DND-41 (cell line): ENCODE results near the gene PFDN6.
"Not testable (repeated sequence)": the region's sequence is repeated elsewhere in the genome, so short reads cannot be mapped to it uniquely, and the experiment has no call there.

Experiments used
- ATAC-seq: fragments of 200-7000 bp; cut with Tn5 transposase; 3 replicates; pipeline ENCODE4 v1.9.1; 2021; ENCODE audit warnings: low read depth; ENCODE audit not compliant: insufficient read depth
- DNase-seq: peaks from one replicate; pipeline ENCODE4 v3.0.0-alpha.2; 2020
- H2AFZ ChIP-seq: 2 replicates; pipeline ENCODE4 v1.6.0; 2012; ENCODE audit warnings: low read depth, low read length
- H3K27ac ChIP-seq: 2 replicates; pipeline ENCODE4 v1.5.1; 2012; ENCODE audit warnings: low read length, inconsistent platforms
- H3K27me3 ChIP-seq: fragments of 200-600 bp; sonication (generic); 2 replicates; pipeline ENCODE4 v1.6.0; 2012; ENCODE audit warnings: low read length, mild to moderate bottlenecking, inconsistent platforms; ENCODE audit not compliant: insufficient read depth, poor library complexity
- H3K36me3 ChIP-seq: 2 replicates; pipeline ENCODE4 v1.5.1; 2012; ENCODE audit warnings: low read length, inconsistent platforms; ENCODE audit not compliant: insufficient read depth
- H3K4me1 ChIP-seq: 2 replicates; pipeline ENCODE4 v1.5.1; 2012; ENCODE audit warnings: mild to moderate bottlenecking, low read length; ENCODE audit not compliant: insufficient read depth
- H3K4me2 ChIP-seq: 2 replicates; pipeline ENCODE4 v1.6.0; 2012; ENCODE audit warnings: mild to moderate bottlenecking, moderate library complexity, low read length, inconsistent platforms; ENCODE audit not compliant: insufficient read depth
- H3K4me3 ChIP-seq, 2 experiments: fragments of 200-600 bp in 1 of 2; shearing (Covaris generic) in 1 of 2; 2 replicates each; pipeline ENCODE4 v1.5.1; 2012 to 2016; ENCODE audit warnings: inconsistent platforms in 2 of 2, low read length in 2 of 2, mild to moderate bottlenecking in 2 of 2, low read depth in 1 of 2, moderate library complexity in 1 of 2
- H3K79me2 ChIP-seq: 2 replicates; pipeline ENCODE4 v1.6.0; 2012; ENCODE audit warnings: low read length, inconsistent platforms; ENCODE audit not compliant: insufficient read depth
- H3K9ac ChIP-seq: 2 replicates; pipeline ENCODE4 v1.6.0; 2012; ENCODE audit warnings: low read depth, mild to moderate bottlenecking, inconsistent platforms, low read length, moderate library complexity
- H3K9me3 ChIP-seq: 2 replicates; pipeline ENCODE4 v1.5.1; 2012; ENCODE audit warnings: low read length, moderate library complexity, mild to moderate bottlenecking, inconsistent platforms; ENCODE audit not compliant: insufficient read depth, severe bottlenecking
- H4K20me1 ChIP-seq: 2 replicates; pipeline ENCODE4 v1.6.0; 2012; ENCODE audit warnings: low read length; ENCODE audit not compliant: insufficient read depth
- CTCF ChIP-seq: IDR thresholded peaks from 2 replicates; pipeline ENCODE4 v1.5.1; 2012; ENCODE audit warnings: borderline replicate concordance, low read length, moderate library complexity, mild to moderate bottlenecking; ENCODE audit not compliant: poor library complexity, severe bottlenecking; ENCODE audit errors: extremely low read depth
- EZH2 ChIP-seq: IDR thresholded peaks from 3 replicates; pipeline ENCODE4 v1.6.1; 2012; ENCODE audit warnings: borderline replicate concordance, low read depth, mild to moderate bottlenecking, moderate library complexity, low read length, inconsistent platforms; ENCODE audit not compliant: severe bottlenecking

PFDN6 gene

DNA sequence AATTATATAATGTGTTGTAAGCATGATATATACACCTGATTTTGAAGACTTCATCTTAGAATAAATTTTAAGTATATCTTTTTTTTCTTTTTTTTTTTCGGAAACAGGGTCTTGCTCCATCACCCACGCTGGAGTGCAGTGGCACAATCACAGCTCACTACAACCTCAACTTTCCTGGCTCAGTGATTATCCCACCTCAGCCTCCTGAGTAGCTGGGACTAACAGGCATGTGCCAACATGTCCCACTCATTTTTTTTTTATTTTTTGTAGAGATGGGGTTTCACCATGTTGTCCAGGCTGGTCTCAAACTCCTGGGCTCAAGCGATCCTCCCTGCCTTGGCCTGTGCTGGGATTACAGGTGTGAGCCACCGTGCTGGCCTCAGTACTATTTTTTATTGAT is 34.8 kb upstream of the PFDN6 start:
- Histone ChIP-seq H3K4me2 (no peak overlapping the region), H3K4me3 (no peak overlapping the region), H4K20me1 (no peaks in the 10 kb centered on the region), H3K9me3 (no peaks in the 10 kb centered on the region), H3K79me2 (peaks cover 14% of the 10 kb centered on the region), H3K9ac (no peak overlapping the region), H3K27me3 (no peaks in the 10 kb centered on the region), H3K27ac (no peak overlapping the region), H2AFZ (no peak overlapping the region), H3K4me1 (peaks cover 24% of the 10 kb centered on the region), H3K36me3 (peaks cover 37% of the 10 kb centered on the region)
- DNase-seq (no peak), ATAC-seq (no peak)
- TF ChIP-seq EZH2 (no peak), CTCF (no peak)

DNA sequence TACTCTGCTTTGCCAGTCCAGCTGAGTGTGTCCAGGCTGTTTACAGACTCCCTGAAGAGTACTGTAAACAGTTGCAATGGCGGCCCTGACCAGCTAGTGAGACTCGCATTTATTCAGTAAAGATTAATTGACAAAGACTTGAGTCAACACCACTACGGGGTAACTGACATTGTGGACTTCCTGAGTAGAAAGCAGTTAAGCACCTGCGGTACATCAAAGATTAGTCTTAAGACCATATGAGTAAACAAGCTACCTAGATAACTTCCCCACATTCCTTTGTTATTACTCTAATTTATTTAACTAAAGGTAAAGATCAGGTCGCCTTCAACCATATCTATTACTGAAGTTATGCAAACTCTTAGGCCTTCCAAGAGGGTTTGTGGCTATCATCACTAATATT is 30.4 kb upstream of the PFDN6 start:
- H3K4me1 ChIP-seq: no peaks in the 10 kb centered on the region
- TF ChIP-seq CTCF (no peak), EZH2 (no peak)
- no peak overlapping the region for H3K4me2 ChIP-seq
- DNase-seq: no peak
- no peak for ATAC-seq
- H4K20me1 ChIP-seq: no peaks in the 10 kb centered on the region
- H3K36me3 ChIP-seq: peaks cover 55% of the 10 kb centered on the region
- no peak overlapping the region for H3K27ac ChIP-seq
- no peak overlapping the region for H3K9ac ChIP-seq
- H3K9me3 ChIP-seq: no peaks in the 10 kb centered on the region
- no peak overlapping the region for H3K4me3 ChIP-seq
- no peak overlapping the region for H2AFZ ChIP-seq
- H3K79me2 ChIP-seq: no peaks in the 10 kb centered on the region
- H3K27me3 ChIP-seq: no peaks in the 10 kb centered on the region

- not testable (repeated sequence) for H3K9me3 ChIP-seq, H4K20me1 ChIP-seq, ATAC-seq, H3K79me2 ChIP-seq, H3K27me3 ChIP-seq, H3K4me2 ChIP-seq, H3K4me1 ChIP-seq, H3K9ac ChIP-seq, H3K27ac ChIP-seq, H3K4me3 ChIP-seq, DNase-seq, H2AFZ ChIP-seq
- H3K36me3 ChIP-seq: peaks cover 81% of the 10 kb centered on the region
These were observed 26.9 kb upstream of the PFDN6 start for GRCh38 chr6:33262490-33262889.

DNA sequence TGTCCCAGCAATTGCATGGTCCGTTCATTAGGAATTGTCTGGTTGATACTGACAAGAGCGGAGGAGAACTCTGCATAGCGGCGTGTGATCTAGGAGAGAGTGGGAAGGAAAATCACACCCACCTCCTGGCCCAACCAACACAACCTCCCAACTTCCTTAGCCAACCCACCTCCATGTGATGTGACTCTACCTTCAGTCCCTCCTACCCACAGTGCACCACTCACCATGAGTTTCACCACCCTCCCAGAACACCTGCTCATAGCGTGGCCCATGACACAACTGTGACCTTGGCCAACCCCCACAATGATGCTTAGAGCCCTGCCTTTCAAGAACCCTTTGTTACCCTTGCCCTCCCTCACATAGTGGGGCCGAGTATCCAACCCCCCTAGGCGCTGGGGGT is 25.4 kb upstream of the PFDN6 start:
- peaks cover 85% of the 10 kb centered on the region for H3K36me3 ChIP-seq

More for the DNA sequence above, 25.4 kb upstream of the PFDN6 start:
- H2AFZ ChIP-seq: no peak overlapping the region
- no peaks in the 10 kb centered on the region for H4K20me1 ChIP-seq
- TF ChIP-seq CTCF (no peak), EZH2 (no peak)
- H3K27ac ChIP-seq: no peak overlapping the region
- H3K4me2 ChIP-seq: no peak overlapping the region
- H3K9ac ChIP-seq: no peak overlapping the region
- H3K4me3 ChIP-seq: no peak overlapping the region
- ATAC-seq (no peak), DNase-seq (no peak)
- no peaks in the 10 kb centered on the region for H3K9me3 ChIP-seq
- no peaks in the 10 kb centered on the region for H3K27me3 ChIP-seq
- peaks cover 7% of the 10 kb centered on the region for H3K79me2 ChIP-seq
- H3K4me1 ChIP-seq: 0 out of 2 replicates have a peak, but pooled peaks cover 4% of the 10 kb centered on the region
